Measurements from ENCODE around the gene ZNF746. TPM values are rescaled to one million over a fixed set of nuclear protein-coding genes. Genes with fewer than 3 reads are reported as not detected.

The ZNF746 gene
- polyA plus RNA-seq, 1 donor from 2014 or later, result 17.2 TPM

- Histone ChIP-seq H3K9me3 (ENCODE audit: low read length) (peaks cover 13% of the 10 kb centered on the region), H2AFZ (ENCODE audit: low read depth, low read length) (no peak overlapping the region), H3K4me3 (ENCODE audit: low read length) (no peak overlapping the region), H3K27ac (ENCODE audit: low read length) (no peak overlapping the region), H3K4me2 (ENCODE audit: low read length) (no peak overlapping the region), H3K79me2 (replicated peaks; ENCODE audit: insufficient read depth, low read length) (no peaks in the 10 kb centered on the region), H3K9me2 (ENCODE audit: insufficient read depth, low read length) (no peaks in the 10 kb centered on the region), H3K27me3 (ENCODE audit: insufficient read depth, low read depth, low read length) (no peaks in the 10 kb centered on the region), H3K9ac (ENCODE audit: low read length) (no peak overlapping the region), H3K36me3 (ENCODE audit: insufficient read depth, low read length) (no peaks in the 10 kb centered on the region), H3F3A (ENCODE audit: insufficient read depth, low read length, poor library complexity, severe bottlenecking) (no peaks in the 10 kb centered on the region), H4K20me1 (ENCODE audit: insufficient read depth) (no peaks in the 10 kb centered on the region)
- TF ChIP-seq RAD21 (conservative IDR thresholded peaks at IDR 0.05), result no peak
- TF ChIP-seq REST (IDR thresholded peaks at IDR 0.05; ENCODE audit: borderline replicate concordance), result no peak
- no peak for TF ChIP-seq MXI1 (conservative IDR thresholded peaks at IDR 0.05; ENCODE audit: poor library complexity, severe bottlenecking)
- no peak for TF ChIP-seq SMC3 (conservative IDR thresholded peaks at IDR 0.05; ENCODE audit: poor library complexity)
- no peak for TF ChIP-seq TAF1 (IDR thresholded peaks at IDR 0.05; ENCODE audit: low read depth)
- TF ChIP-seq EP300 (conservative IDR thresholded peaks at IDR 0.05; ENCODE audit: poor library complexity, severe bottlenecking), result no peak
- TF ChIP-seq POLR2AphosphoS5 (IDR thresholded peaks at IDR 0.05), result no peak
- no peak for TF ChIP-seq EZH2 (IDR thresholded peaks at IDR 0.05; ENCODE audit: borderline replicate concordance, insufficient read depth, low read length, poor library complexity, severe bottlenecking)
- TF ChIP-seq CTCF (IDR thresholded peaks at IDR 0.05; ENCODE audit: poor library complexity, severe bottlenecking), result no peak
Measured at GRCh38 chr7:149527414-149527813, 29.8 kb upstream of the ZNF746 start.

GRCh38 chr7:149525280-149525679 is 27.7 kb upstream of the ZNF746 start:
- Histone ChIP-seq H3K27me3 (ENCODE audit: insufficient read depth, low read depth, low read length) (no peaks in the 10 kb centered on the region), H3K9me3 (ENCODE audit: low read length) (peaks cover 9% of the 10 kb centered on the region), H3K9me2 (ENCODE audit: insufficient read depth, low read length) (no peaks in the 10 kb centered on the region), H3F3A (ENCODE audit: insufficient read depth, low read length, poor library complexity, severe bottlenecking) (no peaks in the 10 kb centered on the region), H2AFZ (ENCODE audit: low read depth, low read length) (no peak overlapping the region), H3K27ac (ENCODE audit: low read length) (no peak overlapping the region), H3K4me3 (ENCODE audit: low read length) (no peak overlapping the region), H3K36me3 (ENCODE audit: insufficient read depth, low read length) (no peaks in the 10 kb centered on the region), H4K20me1 (ENCODE audit: insufficient read depth) (no peaks in the 10 kb centered on the region), H3K4me2 (ENCODE audit: low read length) (no peak overlapping the region), H3K79me2 (replicated peaks; ENCODE audit: insufficient read depth, low read length) (no peaks in the 10 kb centered on the region), H3K9ac (ENCODE audit: low read length) (no peak overlapping the region)
- TF ChIP-seq POLR2AphosphoS5 (IDR thresholded peaks at IDR 0.05) (no peak), MXI1 (conservative IDR thresholded peaks at IDR 0.05; ENCODE audit: poor library complexity, severe bottlenecking) (no peak), EP300 (conservative IDR thresholded peaks at IDR 0.05; ENCODE audit: poor library complexity, severe bottlenecking) (no peak), SMC3 (conservative IDR thresholded peaks at IDR 0.05; ENCODE audit: poor library complexity) (no peak), REST (IDR thresholded peaks at IDR 0.05; ENCODE audit: borderline replicate concordance) (no peak)
